ENCODE data around the gene MTX2.
A peak's percentile ranks its signal among the peaks of the same experiment; 100 is the strongest.

The MTX2 gene

GRCh38 chr2:176269319-176270099 lies at the start of gene MTX2:
Gene MTX2, plus strand, starts transcription at chr2:176269442. Its CDS starts 188 bp downstream, at chr2:176269630.
- TF ChIP-seq CTCF (IDR thresholded peaks at IDR 0.05; ENCODE audit: insufficient read depth, low read length, poor library complexity, severe bottlenecking), result peak; percentile 41
- Histone ChIP-seq H3K36me3 (ENCODE audit: control insufficient read depth, insufficient read depth, low read length) (no peaks in the 10 kb centered on the region; the same call in 1 of the 2 replicates), H3K4me3 (replicated peaks; ENCODE audit: low read depth, low read length) (peak within 1 kb of the TSS; percentile 97), H3K27me3 (replicated peaks; ENCODE audit: control insufficient read depth, insufficient read depth, low read length) (no peaks in the 10 kb centered on the region)
- DNase-seq (ENCODE audit: extremely low read depth, insufficient read length), result peak; percentile 92

DNA sequence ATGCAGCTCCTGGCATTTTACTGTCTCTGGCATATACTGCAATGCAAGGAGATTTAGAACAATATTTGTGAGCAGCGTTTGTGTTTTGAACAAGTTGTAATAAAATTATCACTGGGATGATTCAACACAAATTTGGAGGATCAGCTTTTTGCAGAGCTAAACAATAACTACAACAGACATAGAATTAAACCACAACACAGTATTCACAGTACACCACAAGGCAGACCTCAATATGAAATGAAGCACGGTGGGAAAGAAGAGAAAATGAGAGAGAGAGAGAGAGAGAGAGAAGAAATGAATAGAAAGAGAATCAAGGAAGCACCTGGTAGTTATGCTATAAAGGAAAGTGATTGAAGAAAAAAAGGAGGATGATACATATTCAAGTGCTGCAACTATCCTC lies 41.4 kb upstream of the MTX2 start:
- DNase-seq (ENCODE audit: extremely low read depth, insufficient read length), result no peak
- Histone ChIP-seq H3K4me3 (replicated peaks; ENCODE audit: low read depth, low read length) (no peak overlapping the region), H3K36me3 (ENCODE audit: control insufficient read depth, insufficient read depth, low read length) (no peaks in the 10 kb centered on the region), H3K27me3 (replicated peaks; ENCODE audit: control insufficient read depth, insufficient read depth, low read length) (no peaks in the 10 kb centered on the region)
- no peak for TF ChIP-seq CTCF (IDR thresholded peaks at IDR 0.05; ENCODE audit: insufficient read depth, low read length, poor library complexity, severe bottlenecking)

DNA sequence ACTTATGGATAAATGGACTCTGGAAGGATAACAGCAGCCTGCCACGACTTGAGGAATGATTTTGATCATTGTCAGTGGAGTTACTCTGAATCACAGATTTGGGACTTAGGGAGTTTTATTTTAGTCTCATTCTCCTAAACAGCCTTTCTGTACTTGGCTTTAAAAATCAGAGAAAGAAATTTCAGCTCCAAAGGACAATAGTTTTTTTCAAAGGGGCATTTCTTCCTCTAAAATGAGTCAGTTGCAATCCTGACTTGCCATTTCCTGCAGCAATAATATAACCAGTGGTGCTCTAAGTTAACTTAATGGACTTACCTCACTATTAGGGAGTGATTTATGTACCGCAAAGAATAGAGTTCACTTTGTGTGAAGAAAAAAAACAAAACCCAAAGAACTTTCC lies 35.1 kb upstream of the MTX2 start:
- H3K36me3 ChIP-seq (ENCODE audit: control insufficient read depth, insufficient read depth, low read length), result no peaks in the 10 kb centered on the region
- DNase-seq (ENCODE audit: extremely low read depth, insufficient read length), result no peak
- no peak for TF ChIP-seq CTCF (IDR thresholded peaks at IDR 0.05; ENCODE audit: insufficient read depth, low read length, poor library complexity, severe bottlenecking)
- no peaks in the 10 kb centered on the region for H3K27me3 ChIP-seq (replicated peaks; ENCODE audit: control insufficient read depth, insufficient read depth, low read length)
- no peak overlapping the region for H3K4me3 ChIP-seq (replicated peaks; ENCODE audit: low read depth, low read length)

DNA sequence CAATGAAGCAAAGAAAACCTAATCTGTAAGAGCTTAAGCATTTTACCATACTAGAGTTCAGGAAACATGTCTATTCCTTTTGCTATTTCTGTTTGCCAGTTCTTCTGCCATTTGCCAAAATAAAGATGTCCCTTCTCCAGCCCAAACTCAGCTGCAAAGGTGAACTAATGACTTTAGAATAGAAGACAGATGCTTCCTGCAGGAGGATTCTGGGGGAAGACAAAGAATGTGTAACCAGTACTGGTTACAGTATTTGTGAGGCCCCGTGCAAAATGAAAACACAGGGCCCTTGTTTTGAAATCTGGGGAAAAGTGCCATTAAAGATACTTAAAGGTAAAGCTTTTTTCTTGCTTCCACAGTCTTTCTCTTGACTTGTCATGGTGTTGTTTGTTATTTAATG lies 34.3 kb upstream of the MTX2 start:
- no peak for TF ChIP-seq CTCF (IDR thresholded peaks at IDR 0.05; ENCODE audit: insufficient read depth, low read length, poor library complexity, severe bottlenecking)
- no peak overlapping the region for H3K4me3 ChIP-seq (replicated peaks; ENCODE audit: low read depth, low read length)
- DNase-seq (ENCODE audit: extremely low read depth, insufficient read length), result no peak
- no peaks in the 10 kb centered on the region for H3K27me3 ChIP-seq (replicated peaks; ENCODE audit: control insufficient read depth, insufficient read depth, low read length)
- no peaks in the 10 kb centered on the region for H3K36me3 ChIP-seq (ENCODE audit: control insufficient read depth, insufficient read depth, low read length)

- no peak for DNase-seq (ENCODE audit: extremely low read depth, insufficient read length)
- H3K36me3 ChIP-seq (ENCODE audit: control insufficient read depth, insufficient read depth, low read length), result no peaks in the 10 kb centered on the region
- H3K27me3 ChIP-seq (replicated peaks; ENCODE audit: control insufficient read depth, insufficient read depth, low read length), result no peaks in the 10 kb centered on the region
- H3K4me3 ChIP-seq (replicated peaks; ENCODE audit: low read depth, low read length), result no peak overlapping the region
- TF ChIP-seq CTCF (IDR thresholded peaks at IDR 0.05; ENCODE audit: insufficient read depth, low read length, poor library complexity, severe bottlenecking), result no peak
These were observed 31.8 kb upstream of the MTX2 start for GRCh38 chr2:176237456-176237855.
